ENCODE results near the gene CD46. TPM values are rescaled to one million over a fixed set of nuclear protein-coding genes. Genes with fewer than 3 reads are reported as not detected.
"Not testable (repeated sequence)": the region's sequence is repeated elsewhere in the genome, so short reads cannot be mapped to it uniquely, and the experiment has no call there.

The CD46 gene
- total RNA-seq, 1 donor from 2014 or later, result 116 TPM

DNA sequence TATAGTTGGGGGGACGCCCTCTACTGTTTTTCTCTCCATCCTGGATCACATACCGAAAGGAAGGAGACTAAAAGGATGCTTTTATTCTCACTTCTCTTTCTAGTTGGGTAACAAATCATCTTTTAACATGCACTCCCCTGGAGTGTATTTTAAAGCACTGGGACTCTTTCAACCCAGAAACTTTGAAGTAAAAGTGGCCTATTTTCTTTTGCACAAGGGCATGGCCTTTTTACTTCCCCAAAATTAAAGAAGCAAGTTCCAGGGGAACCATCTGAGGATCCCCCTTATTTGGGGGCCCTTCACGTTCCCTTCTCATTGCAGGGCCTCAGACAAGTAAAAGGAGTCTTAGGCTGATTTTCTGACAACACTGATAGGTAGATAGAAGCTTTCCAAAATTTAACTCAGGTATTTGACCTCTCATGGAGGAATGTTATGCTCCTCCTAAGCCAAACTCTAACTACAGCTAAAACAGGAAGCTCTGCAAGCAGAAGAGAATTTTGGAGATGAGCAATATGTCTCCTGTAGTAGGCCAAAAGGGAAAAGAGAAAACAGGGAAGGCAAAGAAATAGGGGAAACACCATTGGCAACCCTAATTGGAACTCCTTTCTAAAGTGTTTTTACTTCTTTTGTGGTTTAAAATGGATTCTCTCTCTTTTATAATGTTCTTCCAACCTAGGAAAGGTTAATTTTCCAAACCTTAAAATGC is 8.9 kb upstream of the CD46 start:
- peaks cover 2% of the 10 kb centered on the region for H3K27me3 Mint-ChIP-seq (ENCODE audit: low read depth)
- H3K36me3 Mint-ChIP-seq (ENCODE audit: low read depth), result no peaks in the 10 kb centered on the region
- intact Hi-C loops (cut with micrococcal nuclease), result no loop called here
- no peak for DNase-seq (ENCODE audit: low spot score)
- H3K27ac Mint-ChIP-seq, result no peak overlapping the region
- no peak overlapping the region for H3K4me3 Mint-ChIP-seq (ENCODE audit: low read depth)
- no peaks in the 10 kb centered on the region for H3K9me3 Mint-ChIP-seq
- no peaks in the 10 kb centered on the region for H3K4me1 Mint-ChIP-seq (ENCODE audit: low read depth)

DNA sequence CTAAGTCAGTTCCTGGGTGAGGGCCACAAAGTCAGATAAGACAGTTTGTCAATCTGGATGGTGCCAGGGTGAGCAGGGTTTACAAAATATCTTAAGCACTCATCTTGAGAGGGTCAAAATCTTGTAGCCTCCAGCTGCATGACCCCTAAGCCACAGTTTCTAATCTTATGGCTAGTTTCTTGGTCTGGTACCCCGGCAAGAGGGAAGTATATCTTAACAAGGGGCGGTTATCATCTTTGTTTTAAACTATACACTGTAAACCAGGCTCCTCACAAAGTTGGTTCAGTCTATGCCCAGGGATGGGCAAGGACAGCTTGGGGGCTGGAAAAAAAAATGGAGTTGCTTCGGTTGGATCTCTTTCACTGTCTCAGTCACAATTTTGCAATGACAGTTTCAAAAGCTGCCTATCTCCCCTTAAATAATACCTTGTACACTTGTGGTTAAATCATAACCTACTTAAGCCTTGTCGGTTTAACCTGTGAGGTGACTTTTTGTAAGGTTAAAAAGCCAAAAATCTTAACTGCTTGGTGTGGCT is 7.8 kb upstream of the CD46 start:
- H3K9me3 Mint-ChIP-seq, result no peaks in the 10 kb centered on the region
- H3K36me3 Mint-ChIP-seq (ENCODE audit: low read depth), result no peaks in the 10 kb centered on the region
- no peak for DNase-seq (ENCODE audit: low spot score)
- H3K27ac Mint-ChIP-seq, result no peak overlapping the region
- H3K27me3 Mint-ChIP-seq (ENCODE audit: low read depth), result no peaks in the 10 kb centered on the region
- H3K4me1 Mint-ChIP-seq (ENCODE audit: low read depth), result peaks cover 5% of the 10 kb centered on the region
- intact Hi-C loops (cut with micrococcal nuclease), result no loop called here
- H3K4me3 Mint-ChIP-seq (ENCODE audit: low read depth), result no peak overlapping the region

DNA sequence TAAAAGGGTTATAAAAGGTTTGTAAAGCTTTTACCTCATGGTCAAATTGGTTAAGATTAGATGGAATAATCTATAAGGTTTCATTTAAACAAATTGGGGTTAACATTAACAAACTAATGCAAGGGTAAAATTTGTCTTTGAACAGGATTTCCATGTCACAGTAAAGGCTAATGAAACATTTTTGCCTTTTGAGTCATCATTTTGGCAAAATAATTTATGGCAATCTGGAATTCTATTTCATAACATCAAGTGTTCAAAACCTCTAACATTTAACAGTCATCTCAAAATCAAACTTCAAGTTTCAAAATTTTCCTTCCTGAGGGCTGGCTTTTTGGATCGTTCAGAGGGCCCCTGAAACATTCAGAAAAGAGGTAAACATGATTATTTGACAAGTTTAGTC is 6.6 kb upstream of the CD46 start:
- intact Hi-C loops (cut with micrococcal nuclease), result no loop called here
- Mint-ChIP-seq H3K4me1 (ENCODE audit: low read depth) (peaks cover 13% of the 10 kb centered on the region), H3K27me3 (ENCODE audit: low read depth) (no peaks in the 10 kb centered on the region), H3K9me3 (no peaks in the 10 kb centered on the region), H3K4me3 (ENCODE audit: low read depth) (no peak overlapping the region), H3K27ac (no peak overlapping the region), H3K36me3 (ENCODE audit: low read depth) (no peaks in the 10 kb centered on the region)
- DNase-seq (ENCODE audit: low spot score), result no peak

DNA sequence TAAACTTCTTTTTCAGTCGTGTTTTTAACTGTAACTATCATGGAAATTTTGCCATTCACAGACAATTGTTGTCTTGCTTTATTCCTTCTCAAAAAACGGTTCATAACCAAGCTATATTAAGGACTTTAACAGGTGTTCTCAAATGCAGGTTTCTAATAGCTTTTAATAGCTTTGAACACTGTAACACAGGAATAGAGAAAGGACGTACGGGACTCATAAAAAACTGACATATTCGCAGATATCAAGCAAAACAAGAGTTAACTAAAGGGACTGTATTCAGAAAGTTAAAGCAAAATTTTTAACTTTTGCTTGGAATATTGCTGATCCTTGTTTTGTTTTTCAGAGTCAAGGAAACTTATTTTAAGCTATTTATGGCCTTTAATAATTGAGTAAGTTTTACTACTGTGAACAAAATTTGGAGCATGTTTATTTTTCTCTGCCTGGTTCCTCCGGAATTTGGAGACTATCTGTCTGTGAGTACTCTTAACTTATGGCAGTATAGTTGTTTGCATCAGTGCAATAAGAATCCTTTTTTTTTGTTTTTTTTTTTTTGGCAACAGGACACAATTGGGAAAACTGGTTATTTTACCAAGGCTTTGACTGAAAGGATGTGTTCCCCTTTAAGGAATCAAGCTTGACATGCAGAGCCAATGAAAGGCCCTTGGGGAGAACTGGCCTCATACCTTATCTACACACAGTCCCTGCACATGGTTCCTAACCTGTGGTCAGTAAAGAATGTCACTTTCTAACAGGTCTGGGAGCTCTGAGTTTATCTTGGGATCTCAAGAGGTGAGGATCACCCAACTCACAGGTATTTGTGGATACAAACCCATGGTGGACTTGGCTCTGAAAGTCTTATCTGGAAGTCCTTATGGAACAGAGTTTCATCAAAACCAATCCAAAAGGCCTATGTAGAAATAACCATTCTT is 5.8 kb upstream of the CD46 start:
- no peak overlapping the region for H3K27ac Mint-ChIP-seq
- H3K4me1 Mint-ChIP-seq (ENCODE audit: low read depth), result peaks cover 18% of the 10 kb centered on the region
- no peak for DNase-seq (ENCODE audit: low spot score)
- H3K27me3 Mint-ChIP-seq (ENCODE audit: low read depth), result no peaks in the 10 kb centered on the region
- intact Hi-C loops (cut with micrococcal nuclease), result no loop called here
- H3K36me3 Mint-ChIP-seq (ENCODE audit: low read depth), result no peaks in the 10 kb centered on the region
- no peak overlapping the region for H3K4me3 Mint-ChIP-seq (ENCODE audit: low read depth)
- no peaks in the 10 kb centered on the region for H3K9me3 Mint-ChIP-seq

DNA sequence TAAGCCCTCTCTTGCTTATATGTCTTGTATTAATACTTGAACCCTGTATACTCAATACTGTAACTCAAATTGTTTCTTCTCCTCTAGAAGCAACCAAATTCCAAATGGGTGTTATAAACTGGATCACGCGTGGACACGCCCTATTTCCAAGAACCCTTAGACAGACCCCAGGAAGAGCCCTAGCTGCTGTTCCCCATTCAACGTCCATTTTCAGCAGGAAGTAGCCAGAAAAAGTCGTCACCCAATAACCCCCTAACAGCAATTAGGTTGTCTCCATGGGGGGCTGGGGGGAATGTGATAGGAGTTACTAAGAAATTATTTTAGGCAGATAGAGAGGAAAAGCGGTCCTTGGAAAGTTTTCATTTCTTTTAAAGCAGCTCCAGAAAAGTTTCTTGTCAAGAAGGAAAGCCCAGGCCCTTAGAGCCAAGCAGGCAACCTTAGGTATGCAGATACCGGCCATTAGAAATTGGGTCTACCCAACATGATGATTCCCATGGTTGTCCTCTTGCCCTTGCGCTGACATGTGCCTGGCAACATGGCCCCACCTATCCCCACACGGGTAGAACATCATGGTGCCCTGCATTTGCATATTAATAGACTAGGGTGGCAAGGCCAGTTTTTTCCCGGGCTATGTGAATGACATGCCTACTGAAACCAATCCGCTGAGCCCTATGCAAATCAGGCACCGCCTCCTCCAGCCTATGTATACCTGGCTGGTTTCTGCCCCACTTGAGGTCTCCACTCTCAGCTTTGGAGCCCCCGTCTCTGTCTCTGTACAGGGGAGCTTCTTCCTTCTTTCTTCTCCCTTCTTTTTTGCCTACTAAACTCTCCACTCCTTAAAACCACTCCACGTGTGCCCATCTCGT is 4.0 kb upstream of the CD46 start:
- no peak overlapping the region for H3K4me3 Mint-ChIP-seq (ENCODE audit: low read depth)
- H3K4me1 Mint-ChIP-seq (ENCODE audit: low read depth), result peaks cover 25% of the 10 kb centered on the region
- H3K9me3 Mint-ChIP-seq, result no peaks in the 10 kb centered on the region
- no peak for DNase-seq (ENCODE audit: low spot score)
- no peaks in the 10 kb centered on the region for H3K27me3 Mint-ChIP-seq (ENCODE audit: low read depth)
- intact Hi-C loops (cut with micrococcal nuclease), result no loop called here
- H3K36me3 Mint-ChIP-seq (ENCODE audit: low read depth), result no peaks in the 10 kb centered on the region
- H3K27ac Mint-ChIP-seq, result no peak overlapping the region

DNA sequence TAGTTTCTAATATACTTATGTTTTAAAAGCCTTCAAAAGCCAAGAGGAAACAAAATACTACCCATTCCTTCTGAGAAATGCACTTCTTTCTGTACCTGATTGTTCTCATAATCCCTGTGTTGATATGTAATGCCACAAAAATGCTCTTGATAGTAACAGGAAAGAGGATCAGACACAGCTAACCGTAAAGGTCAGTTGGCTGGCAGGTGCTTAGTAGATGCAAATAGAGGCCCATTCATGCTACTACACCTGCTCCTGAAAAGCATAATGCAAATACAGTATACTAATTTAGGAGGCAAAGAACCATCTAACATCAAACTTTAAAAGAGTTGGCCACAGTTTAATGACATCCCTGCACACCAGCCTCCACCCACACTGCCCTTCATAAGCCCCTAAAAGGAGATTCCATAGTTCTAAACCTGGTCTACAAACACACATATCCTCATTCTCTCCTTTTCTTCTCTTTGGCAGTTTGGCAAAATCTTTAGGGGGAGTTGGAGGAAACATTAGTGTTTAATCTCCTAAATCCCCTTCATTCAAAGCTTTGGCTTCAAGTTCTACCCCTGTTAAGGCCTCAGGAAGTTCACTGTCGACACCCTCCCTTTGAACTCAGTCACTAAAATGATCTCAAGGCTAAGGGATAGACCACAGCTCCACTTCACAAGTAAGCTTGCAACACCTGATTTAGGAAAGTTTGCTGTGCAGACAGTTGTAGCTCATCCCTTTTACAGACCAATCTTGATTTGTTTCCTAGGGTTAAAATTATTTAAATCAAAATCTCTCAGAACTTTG is 2.9 kb upstream of the CD46 start:
- Mint-ChIP-seq H3K27ac (no peak overlapping the region), H3K4me3 (ENCODE audit: low read depth) (no peak overlapping the region), H3K4me1 (ENCODE audit: low read depth) (peaks cover 32% of the 10 kb centered on the region), H3K36me3 (ENCODE audit: low read depth) (no peaks in the 10 kb centered on the region), H3K9me3 (no peaks in the 10 kb centered on the region), H3K27me3 (ENCODE audit: low read depth) (no peaks in the 10 kb centered on the region)
- DNase-seq (ENCODE audit: low spot score), result no peak
- intact Hi-C loops (cut with micrococcal nuclease), result no loop called here

DNA sequence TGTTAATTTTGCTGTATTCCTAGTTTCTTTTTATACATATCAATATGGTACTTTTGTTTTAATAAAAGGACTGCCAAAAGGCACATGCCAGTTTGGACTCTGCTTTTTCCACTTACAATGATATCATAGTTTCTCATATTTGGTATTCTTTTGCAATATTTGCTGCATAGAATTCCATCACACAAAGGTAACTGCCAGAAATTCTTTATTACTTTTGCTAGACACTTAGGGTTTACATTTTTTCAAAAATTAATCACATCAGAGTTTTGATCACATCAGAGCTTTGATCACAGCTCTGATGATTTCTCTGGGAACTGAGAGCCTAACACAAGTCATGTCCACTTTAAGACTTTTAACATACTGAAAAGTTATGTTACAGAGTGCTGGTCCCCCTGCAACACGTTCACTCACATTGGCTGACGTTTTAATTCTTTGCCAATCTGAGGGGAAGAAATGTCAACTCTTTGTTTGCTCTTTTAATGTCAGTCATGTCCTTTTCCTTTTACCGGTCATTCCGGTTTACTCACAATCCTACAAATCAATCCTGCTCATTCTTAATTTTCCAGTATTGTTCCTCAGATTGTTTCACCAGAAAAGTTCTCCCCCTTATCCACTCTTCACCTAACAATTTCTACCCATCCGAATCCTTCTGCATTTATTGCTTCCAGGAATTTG is 1.1 kb upstream of the CD46 start:
- intact Hi-C loops (cut with micrococcal nuclease), result loop anchor here (5.0 kb wide), 2 partner anchors 47 to 132 kb away; no protein-coding TSS in a partner anchor
- peak overlapping the region; percentile 96 for H3K27ac Mint-ChIP-seq
- H3K4me1 Mint-ChIP-seq (ENCODE audit: low read depth), result peaks cover 49% of the 10 kb centered on the region
- H3K36me3 Mint-ChIP-seq (ENCODE audit: low read depth), result peaks cover 3% of the 10 kb centered on the region
- H3K27me3 Mint-ChIP-seq (ENCODE audit: low read depth), result no peaks in the 10 kb centered on the region
- peak overlapping the region; percentile 95 for H3K4me3 Mint-ChIP-seq (ENCODE audit: low read depth)
- DNase-seq (ENCODE audit: low spot score), result no peak
- H3K9me3 Mint-ChIP-seq, result no peaks in the 10 kb centered on the region

DNA sequence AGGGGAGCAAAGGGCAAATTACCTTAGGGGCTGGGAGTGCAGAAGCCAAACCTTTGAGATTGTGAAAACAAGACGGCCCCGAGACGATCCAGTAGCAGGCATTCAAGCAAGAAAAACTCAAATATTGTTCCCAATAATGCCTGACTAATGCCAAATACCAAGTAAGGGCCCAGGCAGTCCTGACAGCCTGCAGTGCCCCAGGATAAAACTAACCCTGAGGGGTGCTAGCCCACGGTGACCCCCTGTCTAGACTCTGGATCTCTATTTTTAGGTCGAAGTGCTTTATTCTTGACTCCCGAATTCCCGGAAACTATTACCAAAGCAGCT is 428 bp upstream of the CD46 start:
- not testable (repeated sequence) for DNase-seq (ENCODE audit: low spot score); H3K9me3 Mint-ChIP-seq; H3K36me3 Mint-ChIP-seq (ENCODE audit: low read depth); H3K27me3 Mint-ChIP-seq (ENCODE audit: low read depth)
- H3K27ac Mint-ChIP-seq, result peak overlapping the region; percentile 96
- H3K4me1 Mint-ChIP-seq (ENCODE audit: low read depth), result peaks cover 55% of the 10 kb centered on the region
- peak overlapping the region; percentile 95 for H3K4me3 Mint-ChIP-seq (ENCODE audit: low read depth)
- intact Hi-C loops (cut with micrococcal nuclease), result loop anchor here (5.0 kb wide), 2 partner anchors 46 to 131 kb away; no protein-coding TSS in a partner anchor

DNA sequence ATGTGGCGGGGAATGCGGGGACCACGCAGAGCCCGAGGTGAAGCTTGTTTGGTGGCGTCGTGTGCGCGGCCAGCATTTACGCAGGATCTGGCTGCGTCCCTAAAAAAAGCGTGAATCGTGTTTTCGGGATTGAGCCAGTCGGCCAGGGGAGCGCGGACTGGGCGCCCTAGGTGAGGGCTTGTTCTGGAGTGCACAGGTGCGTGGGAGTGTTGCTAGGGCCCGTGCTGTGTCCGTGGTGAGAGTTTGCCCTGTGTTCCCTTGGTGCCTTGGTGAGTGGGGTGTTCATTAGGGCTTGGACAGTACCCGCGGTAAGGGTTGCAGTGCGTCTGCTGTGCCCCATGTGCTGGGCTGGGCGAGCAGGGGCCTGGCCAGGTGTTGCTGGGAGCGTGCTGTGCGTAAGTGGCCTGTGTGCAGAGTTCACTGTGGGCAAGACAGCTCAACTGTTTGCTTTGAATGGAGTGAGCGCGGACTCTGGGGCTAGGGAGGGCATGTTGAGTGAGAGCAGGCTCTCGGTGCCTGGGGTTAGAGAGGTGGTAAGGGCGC is 673 bp downstream of the CD46 start:
- no peak for DNase-seq (ENCODE audit: low spot score)
- Mint-ChIP-seq H3K36me3 (ENCODE audit: low read depth) (peaks cover 14% of the 10 kb centered on the region), H3K4me1 (ENCODE audit: low read depth) (peaks cover 62% of the 10 kb centered on the region), H3K27me3 (ENCODE audit: low read depth) (no peaks in the 10 kb centered on the region), H3K9me3 (no peaks in the 10 kb centered on the region), H3K27ac (peak overlapping the region; percentile 96), H3K4me3 (ENCODE audit: low read depth) (peak overlapping the region; percentile 95)
- intact Hi-C loops (cut with micrococcal nuclease), result loop anchor here (5.0 kb wide), 2 partner anchors 45 to 130 kb away; no protein-coding TSS in a partner anchor

DNA sequence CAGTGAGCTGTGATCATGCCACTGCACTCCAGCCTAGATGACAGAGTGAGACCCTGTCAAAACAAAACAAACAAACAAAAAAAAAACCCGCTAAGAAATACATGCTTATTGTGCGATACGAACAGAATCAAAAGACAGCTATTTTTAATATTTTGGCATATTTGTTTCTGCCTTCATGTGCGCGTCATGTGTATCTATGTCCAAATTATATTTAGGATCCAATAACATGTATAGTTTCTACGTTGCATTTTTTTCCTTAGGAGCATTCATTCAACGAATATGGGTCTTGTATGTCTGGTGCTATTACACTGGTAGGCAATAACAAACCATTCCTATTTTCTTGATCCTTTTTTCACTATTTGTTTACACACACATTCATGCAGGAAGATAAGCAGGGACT is 1.8 kb downstream of the CD46 start:
- H3K27me3 Mint-ChIP-seq (ENCODE audit: low read depth), result no peaks in the 10 kb centered on the region
- intact Hi-C loops (cut with micrococcal nuclease), result loop anchor here (5.0 kb wide), 2 partner anchors 44 to 129 kb away; no protein-coding TSS in a partner anchor
- H3K4me3 Mint-ChIP-seq (ENCODE audit: low read depth), result peak overlapping the region; percentile 95
- no peaks in the 10 kb centered on the region for H3K9me3 Mint-ChIP-seq
- peaks cover 68% of the 10 kb centered on the region for H3K4me1 Mint-ChIP-seq (ENCODE audit: low read depth)
- no peak overlapping the region for H3K27ac Mint-ChIP-seq
- no peak for DNase-seq (ENCODE audit: low spot score)
- H3K36me3 Mint-ChIP-seq (ENCODE audit: low read depth), result peaks cover 23% of the 10 kb centered on the region

DNA sequence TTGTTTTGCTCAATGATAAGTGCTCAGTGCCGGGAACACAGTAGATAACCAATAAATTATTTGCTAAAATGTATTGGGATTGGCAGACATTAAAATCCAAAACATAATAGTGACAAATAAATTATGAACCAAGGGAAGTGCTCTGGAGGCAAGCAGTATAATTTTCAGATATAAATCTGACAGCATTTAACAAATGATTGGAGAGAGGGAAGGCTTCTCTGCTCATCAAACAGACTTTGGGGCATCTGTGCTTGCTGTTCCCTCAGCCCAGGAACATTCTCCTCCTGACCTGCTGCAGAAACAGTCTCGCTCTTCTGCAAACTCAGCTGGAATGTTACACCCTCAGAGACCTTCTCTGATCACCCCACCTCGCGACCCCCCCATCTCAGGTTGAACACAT is 2.2 kb downstream of the CD46 start:
- Mint-ChIP-seq H3K27me3 (ENCODE audit: low read depth) (no peaks in the 10 kb centered on the region), H3K4me3 (ENCODE audit: low read depth) (peak overlapping the region; percentile 95), H3K27ac (no peak overlapping the region), H3K36me3 (ENCODE audit: low read depth) (peaks cover 26% of the 10 kb centered on the region), H3K9me3 (no peaks in the 10 kb centered on the region), H3K4me1 (ENCODE audit: low read depth) (peaks cover 66% of the 10 kb centered on the region)
- intact Hi-C loops (cut with micrococcal nuclease), result loop anchor here (5.0 kb wide), 2 partner anchors 43 to 128 kb away; no protein-coding TSS in a partner anchor
- no peak for DNase-seq (ENCODE audit: low spot score)
